GM12891 (cell line): ENCODE data around the gene TENM4.
A peak's percentile ranks its signal among the peaks of the same experiment; 100 is the strongest.
"Not testable (repeated sequence)": the region's sequence is repeated elsewhere in the genome, so short reads cannot be mapped to it uniquely, and the experiment has no call there.

ENCODE experiments used
- DNase-seq: peaks from one replicate; pipeline ENCODE4 v3.0.0; 2011; ENCODE audit warnings: low spot score; ENCODE audit not compliant: insufficient read length
- FAIRE-seq: peaks from 2 replicates; lab custom pipeline; 2011; peaks lifted over from hg19 to GRCh38; lab: Jason Lieb, UNC
- PAX5 ChIP-seq: IDR thresholded peaks from 2 replicates; pipeline ENCODE4 v1.6.1; 2011; ENCODE audit warnings: low read length, moderate library complexity, mild to moderate bottlenecking; ENCODE audit not compliant: insufficient read depth, severe bottlenecking
- POLR2A ChIP-seq: IDR thresholded peaks from 2 replicates; pipeline ENCODE4 v1.6.1; 2011; ENCODE audit warnings: low read depth, low read length, control low read depth
- POLR2AphosphoS5 ChIP-seq: IDR thresholded peaks from 2 replicates; pipeline ENCODE4 v1.6.1; 2011; ENCODE audit warnings: low read depth, low read length, control low read depth
- POU2F2 ChIP-seq: IDR thresholded peaks from 2 replicates; pipeline ENCODE4 v1.6.1; 2011; ENCODE audit warnings: low read depth, mild to moderate bottlenecking, control low read depth, low read length, moderate library complexity
- SPI1 ChIP-seq: IDR thresholded peaks from 2 replicates; pipeline ENCODE4 v1.6.1; 2011; ENCODE audit warnings: low read depth, low read length, control low read depth
- TAF1 ChIP-seq: IDR thresholded peaks from 2 replicates; pipeline ENCODE4 v1.6.1; 2011; ENCODE audit warnings: low read depth, low read length, control low read depth

TENM4 gene

DNA sequence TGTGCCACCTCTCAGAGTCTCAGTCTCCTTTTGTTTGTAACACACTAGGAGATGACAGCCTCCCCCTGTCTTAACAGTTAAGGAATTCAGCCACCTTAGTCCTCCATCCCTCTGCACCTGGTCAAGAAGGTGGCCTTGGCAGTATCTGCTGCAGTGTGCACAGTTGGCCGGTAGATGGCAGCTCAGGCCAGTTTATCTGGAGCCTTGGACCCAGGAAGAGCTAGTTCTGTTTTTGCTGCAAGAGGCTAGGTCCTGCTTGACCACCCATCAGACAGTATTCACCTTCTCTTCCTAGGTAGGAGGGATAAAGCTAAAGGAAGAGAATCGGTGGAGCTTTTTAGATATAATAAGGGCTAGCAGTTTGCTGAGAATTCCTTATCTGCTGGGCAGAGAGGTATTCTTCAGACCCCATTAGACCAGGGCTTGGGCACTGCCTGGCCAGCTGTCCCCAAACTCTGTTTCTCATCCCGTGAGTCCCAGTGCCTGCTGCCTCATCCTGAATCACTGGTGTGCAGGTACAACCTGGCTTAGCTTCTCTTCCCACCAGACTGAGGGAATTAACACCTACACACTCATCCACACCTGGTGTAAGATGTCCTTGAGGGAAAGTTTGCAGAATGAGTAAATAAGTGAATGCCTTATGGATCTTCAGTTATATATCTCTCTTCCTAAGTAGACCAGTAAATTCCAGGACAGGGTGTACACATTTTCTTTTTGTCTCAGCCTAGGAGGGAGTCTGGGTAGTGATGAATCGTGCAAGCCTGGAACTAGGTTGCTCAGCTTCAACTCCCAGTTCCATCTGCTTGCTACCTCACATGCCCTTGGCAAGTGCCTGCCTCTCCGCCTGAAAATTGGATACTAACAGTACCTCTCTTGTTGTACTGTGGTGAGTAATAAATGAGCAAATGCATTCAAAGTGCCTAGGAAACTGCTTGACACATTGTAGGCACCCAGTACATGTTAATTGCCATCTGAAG, 795.3 kb downstream of the TENM4 start:
- DNase-seq: peak; percentile 43
- no peak for TF ChIP-seq POU2F2
- no peak for TF ChIP-seq PAX5
- no peak for TF ChIP-seq TAF1
- no peak for TF ChIP-seq POLR2AphosphoS5
- no peak for TF ChIP-seq POLR2A
- TF ChIP-seq SPI1: no peak
- FAIRE-seq: peak; percentile 96

DNA sequence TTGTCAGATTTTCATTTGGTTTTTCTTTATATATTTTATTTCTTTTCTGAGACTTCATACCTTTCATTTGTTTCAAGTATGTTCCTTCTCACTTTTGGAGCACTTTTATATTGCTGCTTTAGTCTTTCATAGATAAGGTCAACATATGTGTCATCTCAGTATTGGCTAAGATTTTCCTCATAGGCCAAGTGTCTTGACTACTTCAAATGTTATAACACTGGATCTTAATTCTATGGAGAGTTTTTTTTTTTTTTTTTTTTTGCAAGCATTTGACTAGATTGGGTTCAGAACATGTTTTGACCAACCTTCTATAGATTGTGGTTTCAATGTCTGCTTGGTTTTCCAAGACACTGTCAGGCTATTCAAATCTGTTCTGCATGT, 797.2 kb downstream of the TENM4 start:
- no peak for TF ChIP-seq PAX5
- FAIRE-seq: no peak
- DNase-seq: no peak

DNA sequence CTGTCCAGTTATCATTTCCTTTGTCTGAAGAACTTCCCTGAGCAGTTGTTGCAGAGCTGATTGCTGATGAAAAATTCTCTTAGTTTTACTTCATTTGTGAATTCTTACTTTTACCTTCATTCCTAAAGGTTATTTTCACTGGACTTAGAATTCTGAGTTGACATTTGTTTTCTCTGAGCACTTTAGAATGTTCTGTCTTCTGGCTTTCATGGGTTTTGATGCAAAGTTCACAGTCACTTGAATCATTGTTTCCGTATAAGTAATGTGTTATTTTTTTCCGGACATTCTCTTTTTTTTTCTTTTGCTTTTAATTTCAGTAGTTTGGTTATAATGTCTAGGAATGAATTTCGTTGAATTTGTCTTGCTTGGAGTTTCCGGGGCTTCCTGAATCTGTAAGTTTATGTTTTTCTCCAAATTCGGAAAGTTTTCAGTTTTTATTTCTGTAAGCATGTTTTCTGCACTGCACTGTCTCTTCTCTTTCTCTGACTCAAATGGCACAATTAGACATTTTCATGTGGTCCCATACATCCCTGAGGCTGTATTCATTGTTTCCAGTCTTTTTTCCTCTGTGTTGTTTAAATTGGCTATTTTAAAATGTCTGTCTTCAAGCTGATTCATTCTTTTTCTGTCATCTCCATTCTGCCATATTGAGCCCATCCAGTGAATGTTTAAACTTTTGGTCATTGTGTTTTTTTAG, 797.7 kb downstream of the TENM4 start:
- TF ChIP-seq SPI1 (no peak), TAF1 (no peak), PAX5 (no peak), POU2F2 (no peak), POLR2A (no peak), POLR2AphosphoS5 (no peak)
- DNase-seq: no peak
- no peak for FAIRE-seq

- FAIRE-seq (no peak), DNase-seq (no peak)
Observed at GRCh38 chr11:78641541-78641940, 799.3 kb downstream of the TENM4 start.

DNA sequence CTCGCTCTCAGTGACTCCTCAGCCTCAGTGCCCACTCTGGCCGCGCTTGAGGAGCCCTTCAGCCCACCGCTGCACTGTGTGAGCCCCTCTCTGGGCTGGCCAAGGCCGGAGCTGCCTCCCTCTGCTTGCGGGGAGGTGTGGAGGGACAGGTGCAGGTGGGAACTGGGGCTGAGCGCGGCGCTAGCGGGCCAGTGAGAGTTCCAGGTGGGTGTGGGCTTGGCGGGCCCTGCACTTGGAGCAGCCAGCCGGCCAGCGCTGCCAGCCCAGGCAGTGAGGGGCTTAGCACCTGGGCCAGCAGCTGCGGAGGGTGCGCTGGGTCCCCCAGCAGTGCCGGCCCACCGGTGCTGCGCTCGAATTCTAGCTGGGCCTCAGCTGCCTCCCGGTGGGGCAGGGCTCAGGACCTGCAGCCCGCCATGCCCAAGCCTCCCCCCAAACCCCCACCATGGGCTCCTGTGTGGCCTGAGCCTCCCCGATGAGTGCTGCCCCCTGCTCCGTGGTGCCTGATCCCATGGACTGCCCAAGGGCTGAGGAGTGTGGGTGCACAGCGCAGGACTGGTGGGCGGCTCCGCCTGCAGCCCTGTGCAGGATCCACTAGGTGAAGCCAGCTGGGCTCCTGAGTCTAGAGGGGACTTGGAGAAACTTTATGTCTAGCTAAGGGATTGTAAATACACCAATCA, 802.0 kb downstream of the TENM4 start:
- DNase-seq: no peak
- no peak for FAIRE-seq
- no peak for TF ChIP-seq TAF1
- TF ChIP-seq POU2F2: no peak
- TF ChIP-seq SPI1: no peak
- TF ChIP-seq PAX5: no peak
- no peak for TF ChIP-seq POLR2AphosphoS5
- no peak for TF ChIP-seq POLR2A

More at GRCh38 chr11:78641541-78641940, 799.3 kb downstream of the TENM4 start:
- TF ChIP-seq TAF1: no peak
- TF ChIP-seq POU2F2: no peak
- no peak for TF ChIP-seq PAX5
- TF ChIP-seq POLR2AphosphoS5: no peak
- TF ChIP-seq POLR2A: no peak
- TF ChIP-seq SPI1: no peak

- not testable (repeated sequence) for FAIRE-seq
Observed at GRCh38 chr11:78637527-78637926, 803.3 kb downstream of the TENM4 start.

GRCh38 chr11:78635814-78636506, 804.9 kb downstream of the TENM4 start:
- DNase-seq (no peak), FAIRE-seq (no peak)
- TF ChIP-seq TAF1: no peak
- TF ChIP-seq POLR2AphosphoS5: no peak
- no peak for TF ChIP-seq PAX5
- TF ChIP-seq POLR2A: no peak
- no peak for TF ChIP-seq POU2F2
- no peak for TF ChIP-seq SPI1

More at GRCh38 chr11:78637527-78637926, 803.3 kb downstream of the TENM4 start:
- DNase-seq: not testable (repeated sequence)

DNA sequence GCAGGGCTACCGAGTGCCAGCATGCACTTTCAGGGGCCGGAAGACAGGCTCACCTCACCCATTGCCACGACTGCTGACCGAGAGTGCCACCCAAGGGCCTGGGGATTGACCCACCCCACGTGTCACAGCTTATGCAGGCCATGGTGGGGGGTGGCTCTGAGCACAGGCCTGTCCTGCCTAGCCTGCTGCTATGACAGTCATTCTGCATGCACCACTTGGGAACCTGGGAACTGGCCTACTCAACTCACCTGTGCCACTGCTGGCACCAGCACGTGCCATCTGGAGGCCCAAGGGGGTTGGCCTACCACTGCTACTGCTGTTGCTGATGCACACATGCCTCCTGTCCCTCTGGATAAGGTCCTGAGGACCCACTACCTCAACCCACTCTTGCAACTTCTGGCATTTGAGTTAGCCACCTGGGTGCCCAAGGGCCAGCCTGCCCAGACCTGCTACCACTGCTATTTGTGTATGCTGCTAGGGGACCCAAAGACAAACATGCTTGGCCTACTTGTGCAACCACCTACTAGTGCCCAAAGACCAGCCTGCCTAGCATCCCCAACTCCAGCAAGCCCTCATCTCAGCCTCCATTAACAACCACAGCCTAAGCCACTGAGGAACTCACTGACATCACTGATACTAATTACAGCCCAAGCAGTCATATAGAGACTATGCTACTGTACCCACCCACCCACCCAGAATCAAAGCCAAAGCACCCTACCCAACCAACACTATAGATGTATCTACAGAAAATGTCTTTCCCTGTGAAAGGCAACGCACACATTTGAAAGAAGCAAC, 807.1 kb downstream of the TENM4 start:
- FAIRE-seq: no peak
- no peak for TF ChIP-seq POU2F2
- TF ChIP-seq POLR2A: no peak
- TF ChIP-seq TAF1: no peak
- no peak for DNase-seq
